Lung (tissue), 12 donors: ENCODE measurements around the gene SHH. TPM values are rescaled to one million over a fixed set of nuclear protein-coding genes. Genes with fewer than 3 reads are reported as not detected.

Experiments used
- ATAC-seq: fragments of 200-7000 bp; cut with Tn5 transposase; one replicate; pipeline ENCODE4 v1.9.1; 2020; ENCODE audit warnings: moderate number of reproducible peaks; ENCODE audit not compliant: insufficient read depth, low FRiP score
- DNase-seq, 3 donors: peaks; one replicate each; pipeline ENCODE4 v3.0.0-alpha.2; 2013 to 2017
- H3K27ac ChIP-seq, 2 donors: one replicate each; pipeline ENCODE4 v1.5.1; 2013; ENCODE audit warnings: mild to moderate bottlenecking in 2 of 2, moderate library complexity in 2 of 2, control low read depth in 1 of 2, inconsistent platforms in 1 of 2, low read depth in 1 of 2, low read length in 1 of 2
- H3K27me3 ChIP-seq, 3 donors: one replicate each; pipeline ENCODE4 v1.5.1; 2013; ENCODE audit warnings: low read length in 2 of 3; ENCODE audit not compliant: control insufficient read depth in 3 of 3, insufficient read depth in 3 of 3
- H3K36me3 ChIP-seq, 4 donors: one replicate each; pipeline ENCODE4 v1.5.1; 2013; ENCODE audit warnings: low read length in 4 of 4, mild to moderate bottlenecking in 1 of 4, moderate library complexity in 1 of 4; ENCODE audit not compliant: control insufficient read depth in 4 of 4, insufficient read depth in 4 of 4
- H3K4me1 ChIP-seq, 5 donors: one replicate each; pipeline ENCODE4 v1.5.1; 2013; ENCODE audit warnings: low read length in 5 of 5, mild to moderate bottlenecking in 2 of 5, moderate library complexity in 1 of 5; ENCODE audit not compliant: control insufficient read depth in 5 of 5, insufficient read depth in 5 of 5
- H3K4me3 ChIP-seq: one replicate; pipeline ENCODE4 v1.5.1; 2013; ENCODE audit warnings: mild to moderate bottlenecking, control low read depth, moderate library complexity
- H3K9ac ChIP-seq, 2 donors: one replicate each; pipeline ENCODE4 v1.5.1; 2013; ENCODE audit warnings: low read length in 2 of 2, control low read depth in 1 of 2; ENCODE audit not compliant: insufficient read depth in 1 of 2
- H3K9me3 ChIP-seq, 4 donors: one replicate each; pipeline ENCODE4 v1.5.1; 2013; ENCODE audit warnings: low read length in 3 of 4, mild to moderate bottlenecking in 1 of 4, moderate library complexity in 1 of 4; ENCODE audit not compliant: control insufficient read depth in 4 of 4, insufficient read depth in 3 of 4
- WGBS, 2 donors: extraction: QIAGEN DNeasy Blood & Tissue Kit; methylation state at CpG; one replicate each; pipeline ENCODE4 v1.1.7; 2013; 5-methylcytosine and 5-hydroxymethylcytosine counted together
- polyA plus RNA-seq, 2 donors: library from polyadenylated mRNA; stranded (reverse); fragments of 200-250 nt; gene quantifications; one replicate each; pipeline ENCODE4 v1.2.1, GENCODE V29; 2013
- total RNA-seq, 2 donors: library from RNA; depleted of rRNA in 1 of 2; stranded (reverse); fragments of >200 nt in 1 of 2; gene quantifications; one replicate each; pipeline ENCODE4 v1.2.1, GENCODE V29; 2014 to 2021
- TF ChIP-seq, protein P1 (sequence below): IDR thresholded peaks from 2 replicates; pipeline ENCODE4 v1.5.1; 2012; ENCODE audit warnings: mild to moderate bottlenecking; ENCODE audit errors: control extremely low read depth, extremely low read depth
- donor health status: control.
- donor health status: control.
- donor health status: Bipolar disorder and iron deficiency.
- donor health status: healthy.
- donor health status: DM: yes; HTN: yes; CAD: no.

Gene SHH
- total and polyA plus RNA-seq, 4 donors, result 1.5 to 9.3 (median 4.4) TPM

DNA sequence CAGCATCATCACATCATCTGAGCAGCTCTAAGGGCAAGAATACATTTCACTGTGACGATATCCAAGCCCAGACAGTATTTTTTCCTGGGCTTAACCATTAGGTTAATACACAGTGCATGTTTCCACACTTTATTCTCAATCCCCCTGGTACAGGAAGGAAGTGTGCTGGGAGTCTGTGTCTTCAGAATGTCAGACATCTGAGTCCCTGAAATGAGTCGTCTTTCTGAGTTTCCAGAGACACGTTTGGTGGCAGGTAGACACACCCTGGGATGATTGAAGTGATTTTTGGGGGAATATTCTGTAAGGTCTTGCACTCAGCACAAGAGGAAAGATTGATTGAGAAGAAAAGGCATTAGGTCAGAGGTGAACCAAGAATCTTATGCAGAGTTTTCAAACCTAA lies 13.1 kb upstream of the SHH start:
- H3K4me3 ChIP-seq, result no peak overlapping the region
- ATAC-seq (no peak), DNase-seq (no peak)
- H3K9me3 ChIP-seq, result peaks cover 0 to 4% (median 0%) of the 10 kb centered on the region in 4 donors
- H3K9ac ChIP-seq, result no peak overlapping the region
- TF ChIP-seq, protein P1, sequence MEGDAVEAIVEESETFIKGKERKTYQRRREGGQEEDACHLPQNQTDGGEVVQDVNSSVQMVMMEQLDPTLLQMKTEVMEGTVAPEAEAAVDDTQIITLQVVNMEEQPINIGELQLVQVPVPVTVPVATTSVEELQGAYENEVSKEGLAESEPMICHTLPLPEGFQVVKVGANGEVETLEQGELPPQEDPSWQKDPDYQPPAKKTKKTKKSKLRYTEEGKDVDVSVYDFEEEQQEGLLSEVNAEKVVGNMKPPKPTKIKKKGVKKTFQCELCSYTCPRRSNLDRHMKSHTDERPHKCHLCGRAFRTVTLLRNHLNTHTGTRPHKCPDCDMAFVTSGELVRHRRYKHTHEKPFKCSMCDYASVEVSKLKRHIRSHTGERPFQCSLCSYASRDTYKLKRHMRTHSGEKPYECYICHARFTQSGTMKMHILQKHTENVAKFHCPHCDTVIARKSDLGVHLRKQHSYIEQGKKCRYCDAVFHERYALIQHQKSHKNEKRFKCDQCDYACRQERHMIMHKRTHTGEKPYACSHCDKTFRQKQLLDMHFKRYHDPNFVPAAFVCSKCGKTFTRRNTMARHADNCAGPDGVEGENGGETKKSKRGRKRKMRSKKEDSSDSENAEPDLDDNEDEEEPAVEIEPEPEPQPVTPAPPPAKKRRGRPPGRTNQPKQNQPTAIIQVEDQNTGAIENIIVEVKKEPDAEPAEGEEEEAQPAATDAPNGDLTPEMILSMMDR, result no peak
- no peaks in the 10 kb centered on the region for H3K36me3 ChIP-seq
- peaks cover 0 to 6% (median 0%) of the 10 kb centered on the region in 3 donors for H3K27me3 ChIP-seq
- WGBS, 2 donors, result 49 to 51% methylated on average over 3 of the region's 3 CpGs
- H3K4me1 ChIP-seq, result no peaks in the 10 kb centered on the region
- H3K27ac ChIP-seq, result no peak overlapping the region

DNA sequence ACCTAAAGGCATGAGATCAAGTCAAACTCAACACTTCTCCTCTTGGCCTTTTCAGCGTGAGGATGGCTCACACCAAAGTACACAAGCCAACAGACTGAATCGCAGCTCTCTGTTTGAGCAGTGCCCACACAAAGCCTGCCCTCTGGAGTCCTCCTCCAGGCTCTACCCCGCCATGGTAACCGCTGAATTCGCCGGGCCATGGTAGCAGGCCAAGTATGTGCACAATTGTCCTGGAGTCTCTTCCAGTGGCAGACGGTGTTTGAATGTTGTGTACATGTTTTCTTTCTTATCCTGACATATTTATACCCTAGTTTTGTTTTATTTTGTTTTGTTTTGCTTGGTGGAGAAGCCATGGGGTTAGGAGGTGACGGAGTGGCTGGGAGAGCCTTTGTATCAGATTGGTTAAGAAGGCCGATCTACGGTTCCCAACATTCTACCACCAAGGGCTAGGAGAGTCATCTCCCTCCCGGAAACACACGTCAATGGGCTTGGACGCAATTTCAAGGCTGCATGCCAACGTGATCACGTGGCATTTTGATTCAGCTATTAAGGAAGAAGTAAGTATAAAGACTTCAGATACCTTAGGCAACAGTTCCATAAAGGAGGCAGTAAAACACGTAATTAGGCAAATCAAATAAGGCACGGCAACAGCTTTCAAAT lies 12.1 kb upstream of the SHH start:
- Histone ChIP-seq H3K9ac (no peak overlapping the region), H3K27ac (no peak overlapping the region), H3K4me3 (no peak overlapping the region), H3K4me1 (no peaks in the 10 kb centered on the region), H3K9me3 (peaks cover 0 to 2% (median 0%) of the 10 kb centered on the region in 4 donors), H3K27me3 (peaks cover 0 to 9% (median 0%) of the 10 kb centered on the region in 3 donors), H3K36me3 (no peaks in the 10 kb centered on the region)
- ATAC-seq, result no peak
- WGBS, 2 donors, result 75 to 89% methylated on average over 17 of the region's 17 CpGs
- DNase-seq, result no peak
- TF ChIP-seq, protein P1, result no peak

DNA sequence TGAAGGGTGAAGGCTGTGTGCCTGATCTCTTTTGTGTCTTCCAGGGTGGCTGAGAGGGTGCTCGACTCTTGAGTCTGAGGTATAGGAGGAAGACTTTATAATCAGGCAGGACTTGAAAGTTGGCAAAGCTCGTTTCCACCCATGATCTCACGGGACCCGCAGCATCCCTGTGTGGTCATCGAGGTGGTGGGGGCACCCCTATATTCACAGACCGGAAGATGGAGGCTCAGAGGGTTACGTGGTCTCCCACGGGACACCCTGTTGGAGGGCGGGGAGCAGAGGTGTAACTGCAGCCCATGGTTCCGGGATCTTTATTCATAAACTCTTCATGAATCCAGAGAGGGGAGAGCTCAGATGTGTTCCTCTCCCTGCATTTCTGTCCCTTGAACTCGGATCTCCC lies 9.6 kb upstream of the SHH start:
- Histone ChIP-seq H3K4me1 (peaks cover 0 to 5% (median 0%) of the 10 kb centered on the region in 5 donors), H3K9me3 (peaks cover 0 to 9% (median 0%) of the 10 kb centered on the region in 4 donors), H3K9ac (no peak overlapping the region), H3K27me3 (peaks cover 0 to 9% (median 0%) of the 10 kb centered on the region in 3 donors), H3K4me3 (no peak overlapping the region), H3K36me3 (no peaks in the 10 kb centered on the region), H3K27ac (no peak overlapping the region)
- ATAC-seq, result no peak
- no peak for DNase-seq
- TF ChIP-seq, protein P1, result no peak
- 85 to 90% methylated on average over 11 of the region's 11 CpGs for WGBS, 2 donors
